B cell (primary cell): ENCODE measurements around the gene NKX1-1. TPM values are rescaled to one million over a fixed set of nuclear protein-coding genes. Genes with fewer than 3 reads are reported as not detected.

Experiments
- ATAC-seq: fragments of 200-7000 bp; cut with Tn5 transposase; one replicate; pipeline ENCODE4 v1.10.0; 2021; ENCODE audit warnings: low read depth, mild to moderate bottlenecking, moderate number of reproducible peaks, moderate library complexity
- CTCF ChIA-PET: fragments of 350-600 bp; sonication (Branson Sonifier 250); formaldehyde crosslinking; loops from one replicate; lab custom pipeline; 2021; ENCODE audit warnings: antibody characterized with exemption, inconsistent platforms; lab: Charles Lee
- POLR2A ChIA-PET: fragments of 350-600 bp; sonication (Branson Sonifier 250); formaldehyde crosslinking; loops from one replicate; lab custom pipeline; 2021; ENCODE audit warnings: antibody characterized with exemption; lab: Charles Lee
- DNase-seq: peaks from one replicate; pipeline ENCODE4 v3.0.0; 2013
- H2AFZ ChIP-seq: 2 replicates; pipeline ENCODE4 v1.6.1; 2012; ENCODE audit warnings: mild to moderate bottlenecking, low read depth, low read length; ENCODE audit not compliant: insufficient read depth, poor library complexity, severe bottlenecking
- H3K27ac ChIP-seq, 2 donors: 1 replicate in 1 of 2; 2 replicates in 1 of 2; pipeline ENCODE4 v1.5.1; 2012 to 2013; ENCODE audit warnings: low read length in 2 of 2, mild to moderate bottlenecking in 2 of 2, moderate library complexity in 1 of 2
- H3K27me3 ChIP-seq, 4 experiments: fragments of 200-600 bp in 1 of 4; sonication (generic) in 1 of 4; replicated peaks in 1 of 4; 1 replicate in 2 of 4; 2 replicates in 2 of 4; pipeline versions ENCODE4 v1.6.1 to v1.7.0; 2013 to 2016; ENCODE audit warnings: low read length in 3 of 4, mild to moderate bottlenecking in 2 of 4, mixed read lengths in 1 of 4, moderate library complexity in 1 of 4; ENCODE audit not compliant: insufficient read depth in 4 of 4, control insufficient read depth in 3 of 4; ENCODE audit errors: control extremely low read depth in 1 of 4
- H3K36me3 ChIP-seq, 2 experiments: replicated peaks in 1 of 2; 1 replicate in 1 of 2; 2 replicates in 1 of 2; pipeline versions ENCODE4 v1.6.1 to v1.7.1; 2013; ENCODE audit warnings: low read length in 1 of 2; ENCODE audit not compliant: insufficient read depth in 2 of 2, control insufficient read depth in 1 of 2; ENCODE audit errors: control extremely low read depth in 1 of 2, extremely low read depth in 1 of 2
- H3K4me1 ChIP-seq, 2 donors: fragments of 200-600 bp in 1 of 2; sonication (generic) in 1 of 2; 1 replicate in 1 of 2; 2 replicates in 1 of 2; pipeline versions ENCODE4 v1.5.1 to v1.6.1; 2013 to 2017; ENCODE audit warnings: low read length in 2 of 2; ENCODE audit not compliant: control insufficient read depth in 2 of 2, insufficient read depth in 2 of 2
- H3K4me2 ChIP-seq: replicated peaks from 2 replicates; pipeline ENCODE3; 2012; ENCODE audit warnings: mild to moderate bottlenecking, low read depth, low read length; ENCODE audit not compliant: poor library complexity, severe bottlenecking
- H3K4me3 ChIP-seq, 5 experiments: fragments of 200-600 bp in 1 of 5; sonication (generic) in 1 of 5; 1 replicate in 3 of 5; 2 replicates in 2 of 5; pipeline versions ENCODE4 v1.5.1 to v1.7.0; 2011 to 2016; ENCODE audit warnings: low read length in 4 of 5, mild to moderate bottlenecking in 4 of 5, low read depth in 2 of 5, control low read depth in 1 of 5, moderate library complexity in 1 of 5; ENCODE audit not compliant: insufficient read depth in 1 of 5; ENCODE audit errors: control extremely low read depth in 1 of 5, extremely low read depth in 1 of 5
- H3K79me2 ChIP-seq: fragments of 200-600 bp; sonication (generic); one replicate; pipeline ENCODE4 v1.6.0; 2016; ENCODE audit warnings: low read length; ENCODE audit not compliant: control insufficient read depth, insufficient read depth
- H3K9ac ChIP-seq: fragments of 200-600 bp; sonication (generic); 2 replicates; pipeline ENCODE4 v1.6.1; 2017; ENCODE audit warnings: mild to moderate bottlenecking, low read length, moderate library complexity
- H3K9me3 ChIP-seq, 3 donors: one replicate each; pipeline versions ENCODE4 v1.6.1 to v1.7.1; 2013; ENCODE audit warnings: low read length in 2 of 3; ENCODE audit not compliant: control insufficient read depth in 2 of 3, insufficient read depth in 1 of 3; ENCODE audit errors: control extremely low read depth in 1 of 3
- H4K20me1 ChIP-seq: 2 replicates; pipeline ENCODE4 v1.6.0; 2012; ENCODE audit warnings: mild to moderate bottlenecking, low read length; ENCODE audit not compliant: insufficient read depth, control insufficient read depth, poor library complexity, severe bottlenecking
- H3K27ac Mint-ChIP-seq: one replicate; pipeline ENCODE4 v1.8.0; 2021; ENCODE audit warnings: mixed read lengths
- H3K27me3 Mint-ChIP-seq: one replicate; pipeline ENCODE4 v1.8.0; 2021; ENCODE audit warnings: mixed read lengths
- H3K4me1 Mint-ChIP-seq: one replicate; pipeline ENCODE4 v1.8.0; 2021; ENCODE audit warnings: mixed read lengths
- H3K4me3 Mint-ChIP-seq: one replicate; pipeline ENCODE4 v1.8.0; 2021; ENCODE audit warnings: mixed read lengths
- H3K9me3 Mint-ChIP-seq: one replicate; pipeline ENCODE4 v1.8.0; 2022; ENCODE audit warnings: mixed read lengths; ENCODE audit not compliant: insufficient read depth
- EZH2 ChIP-seq: IDR thresholded peaks from 2 replicates; pipeline ENCODE4 v1.6.1; 2012; ENCODE audit warnings: borderline replicate concordance, low read depth, mild to moderate bottlenecking, moderate library complexity, low read length; ENCODE audit not compliant: insufficient read depth, poor library complexity, severe bottlenecking
- whole genome bisulfite sequencing: methylation state at CpG from one replicate; pipeline ENCODE4 v1.1.5; 2013; ENCODE audit warnings: missing lambda C conversion rate; ENCODE audit not compliant: insufficient coverage; 5-methylcytosine and 5-hydroxymethylcytosine counted together
- intact Hi-C: fragments of 100-400 bp; cut with micrococcal nuclease; formaldehyde crosslinking; loops from one replicate; pipeline ENCODE4 v1.10.0; 2022
- polyA plus RNA-seq: library from polyadenylated mRNA; depleted of rRNA; stranded (reverse); fragments of >200 nt; gene quantifications from 2 replicates; pipeline ENCODE4 v1.2.3, GENCODE V29; 2012
- total RNA-seq, 2 donors: library from RNA; stranded (reverse); fragments of 120-200 nt in 1 of 2; gene quantifications; 1 replicate in 1 of 2; 2 replicates in 1 of 2; pipeline versions ENCODE4 v1.2.3 to v1.2.4, GENCODE V29; 2013 to 2022
- TF ChIP-seq, protein P1 (sequence below): fragments of 200-600 bp; IDR thresholded peaks from one replicate; pipeline ENCODE4 v1.8.0; 2022; ENCODE audit warnings: antibody characterized with exemption, mild to moderate bottlenecking

NKX1-1 gene
- total and polyA plus RNA-seq, 2 donors (not counting 1 experiment from before 2014, with no cell fraction given), result not detected

DNA sequence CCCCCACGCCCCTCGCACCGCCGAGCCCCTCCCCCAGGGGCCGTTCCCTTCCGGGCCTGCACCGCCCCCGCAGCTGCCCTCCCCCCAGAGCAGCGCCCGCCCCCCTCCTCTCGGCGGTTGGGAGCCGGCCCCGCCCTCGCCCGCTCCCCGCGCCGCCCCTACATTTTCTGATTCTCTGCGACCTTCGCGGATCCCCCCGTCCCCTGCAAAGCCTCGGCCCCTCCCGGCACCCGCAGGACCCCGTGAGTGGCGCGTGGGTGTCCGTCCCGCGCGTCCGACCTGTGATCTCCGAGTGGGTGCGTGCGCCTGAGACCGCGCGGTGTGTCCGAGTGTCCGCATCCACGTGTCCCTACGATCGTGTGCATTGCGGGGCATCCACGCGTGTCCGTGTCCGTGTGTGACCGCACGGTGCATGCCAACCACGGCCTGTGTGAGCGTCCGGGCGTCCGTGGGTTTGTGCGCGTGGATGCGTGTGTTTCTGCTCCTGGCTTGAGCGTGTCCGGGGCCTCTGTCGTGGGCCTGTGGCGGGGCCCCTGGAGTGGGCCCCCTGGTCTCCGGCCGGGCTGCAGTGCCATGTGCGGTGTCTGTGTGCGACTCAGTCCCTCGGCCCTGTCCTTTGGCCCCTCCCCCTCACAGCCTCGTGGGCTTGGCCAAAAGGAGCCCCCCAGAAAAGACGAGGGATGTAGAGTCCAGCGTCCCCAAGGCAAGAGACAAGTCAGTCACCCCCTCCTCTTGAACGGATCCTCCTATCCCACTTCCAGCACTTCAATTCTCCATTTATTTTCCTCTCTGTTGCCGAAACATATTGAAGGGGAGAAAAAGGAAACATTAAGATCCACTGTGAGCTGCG lies 8.8 kb upstream of the NKX1-1 start:
- Mint-ChIP-seq H3K9me3 (no peaks in the 10 kb centered on the region), H3K4me3 (no peak overlapping the region), H3K27ac (no peak overlapping the region), H3K27me3 (peaks cover 25% of the 10 kb centered on the region), H3K4me1 (no peaks in the 10 kb centered on the region)
- no peak for ATAC-seq
- Histone ChIP-seq H2AFZ (no peak overlapping the region), H3K36me3 (no peaks in the 10 kb centered on the region), H3K9me3 (peaks cover 0 to 44% (median 0%) of the 10 kb centered on the region in 3 donors), H4K20me1 (no peaks in the 10 kb centered on the region), H3K4me2 (no peak overlapping the region), H3K27ac (no peak overlapping the region), H3K9ac (no peak overlapping the region), H3K4me1 (no peaks in the 10 kb centered on the region), H3K4me3 (no peak overlapping the region), H3K27me3 (peaks cover 0 to 51% (median 13%) of the 10 kb centered on the region in 4 experiments), H3K79me2 (no peaks in the 10 kb centered on the region)
- no peak for DNase-seq
- intact Hi-C loops, result no loop called here
- ChIA-PET CTCF (no interaction called here), POLR2A (no interaction called here)
- WGBS, result 49% methylated on average over 61 of the region's 75 CpGs
- TF ChIP-seq, protein P1, sequence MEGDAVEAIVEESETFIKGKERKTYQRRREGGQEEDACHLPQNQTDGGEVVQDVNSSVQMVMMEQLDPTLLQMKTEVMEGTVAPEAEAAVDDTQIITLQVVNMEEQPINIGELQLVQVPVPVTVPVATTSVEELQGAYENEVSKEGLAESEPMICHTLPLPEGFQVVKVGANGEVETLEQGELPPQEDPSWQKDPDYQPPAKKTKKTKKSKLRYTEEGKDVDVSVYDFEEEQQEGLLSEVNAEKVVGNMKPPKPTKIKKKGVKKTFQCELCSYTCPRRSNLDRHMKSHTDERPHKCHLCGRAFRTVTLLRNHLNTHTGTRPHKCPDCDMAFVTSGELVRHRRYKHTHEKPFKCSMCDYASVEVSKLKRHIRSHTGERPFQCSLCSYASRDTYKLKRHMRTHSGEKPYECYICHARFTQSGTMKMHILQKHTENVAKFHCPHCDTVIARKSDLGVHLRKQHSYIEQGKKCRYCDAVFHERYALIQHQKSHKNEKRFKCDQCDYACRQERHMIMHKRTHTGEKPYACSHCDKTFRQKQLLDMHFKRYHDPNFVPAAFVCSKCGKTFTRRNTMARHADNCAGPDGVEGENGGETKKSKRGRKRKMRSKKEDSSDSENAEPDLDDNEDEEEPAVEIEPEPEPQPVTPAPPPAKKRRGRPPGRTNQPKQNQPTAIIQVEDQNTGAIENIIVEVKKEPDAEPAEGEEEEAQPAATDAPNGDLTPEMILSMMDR, result no peak
- no peak for TF ChIP-seq EZH2
